DLD1 (cell line): ENCODE results near the gene RNF144A.

Experiments
- in situ Hi-C: cut with HindIII; loops from 2 replicates; pipeline ENCODE4 v1.10.0; 2017; ENCODE audit warnings: low sequenced_read_pairs

The RNF144A gene

GRCh38 chr2:6945087-6945813 is 28.0 kb downstream of the RNF144A start:
- in situ Hi-C loops = no loop called here

- in situ Hi-C loops = no loop called here
Measured at GRCh38 chr2:6945821-6946220, 28.6 kb downstream of the RNF144A start.

- in situ Hi-C loops = no loop called here
Measured at GRCh38 chr2:6946722-6947121, 29.5 kb downstream of the RNF144A start.

- in situ Hi-C loops = no loop called here
Measured at GRCh38 chr2:6947929-6948676, 30.9 kb downstream of the RNF144A start.

- in situ Hi-C loops = no loop called here
Measured at GRCh38 chr2:6948677-6949351, 31.6 kb downstream of the RNF144A start.

- in situ Hi-C loops = no loop called here
Measured at GRCh38 chr2:6951046-6951445, 33.8 kb downstream of the RNF144A start.

GRCh38 chr2:6952101-6952500 is 34.9 kb downstream of the RNF144A start:
- in situ Hi-C loops = no loop called here

- in situ Hi-C loops = no loop called here
Measured at GRCh38 chr2:6954586-6954985, 37.4 kb downstream of the RNF144A start.

- in situ Hi-C loops = no loop called here
Measured at GRCh38 chr2:6955511-6956136, 38.4 kb downstream of the RNF144A start.

- in situ Hi-C loops = no loop called here
Measured at GRCh38 chr2:6956566-6956965, 39.4 kb downstream of the RNF144A start.

GRCh38 chr2:6957031-6957714 is 40.0 kb downstream of the RNF144A start:
- in situ Hi-C loops = no loop called here

GRCh38 chr2:6957910-6958615 is 40.9 kb downstream of the RNF144A start:
- in situ Hi-C loops = no loop called here

- in situ Hi-C loops = no loop called here
Measured at GRCh38 chr2:6958616-6959235, 41.5 kb downstream of the RNF144A start.

GRCh38 chr2:6959751-6960150 is 42.5 kb downstream of the RNF144A start:
- in situ Hi-C loops = no loop called here

GRCh38 chr2:6960659-6961058 is 43.4 kb downstream of the RNF144A start:
- in situ Hi-C loops = no loop called here

- in situ Hi-C loops = no loop called here
Measured at GRCh38 chr2:6963727-6964126, 46.5 kb downstream of the RNF144A start.

- in situ Hi-C loops = no loop called here
Measured at GRCh38 chr2:6965071-6965795, 48.0 kb downstream of the RNF144A start.

- in situ Hi-C loops = no loop called here
Measured at GRCh38 chr2:6966446-6966940, 49.3 kb downstream of the RNF144A start.

GRCh38 chr2:6967301-6967700 is 50.1 kb downstream of the RNF144A start:
- in situ Hi-C loops = no loop called here
